T-helper 1 cell treated with Interleukin-12 subunit alpha and Interleukin-12 subunit beta and Interleukin-4 antibody, amounts not matched to agents 30 ng/mL and 1 ng/mL, for 36 hours (primary cell): ENCODE data around the gene BRF1. TPM values are rescaled to one million over a fixed set of nuclear protein-coding genes. Genes with fewer than 3 reads are reported as not detected.
"Not testable (repeated sequence)": the region's sequence is repeated elsewhere in the genome, so short reads cannot be mapped to it uniquely, and the experiment has no call there.

Experiments
- intact Hi-C: fragments of 100-400 bp; cut with micrococcal nuclease; formaldehyde crosslinking; loops from one replicate; pipeline ENCODE4 v1.15.1; 2024
- total RNA-seq: library from RNA; stranded (reverse); gene quantifications from 2 replicates; pipeline ENCODE4 v1.2.3, GENCODE V29; 2022

Gene BRF1
- total RNA-seq: 49.4 and 50.6 TPM in 2 replicates

GRCh38 chr14:105300542-105301102, at the start of gene BRF1:
Gene BRF1 (minus strand): TSS chr14:105301001. CDS start chr14:105300629, 372 bp downstream.
- intact Hi-C loops: loop anchor here (1.0 to 5.0 kb wide), 11 partner anchors 7 to 548 kb away; partner anchors contain the start of genes BTBD6, CDCA4, GPR132 and NUDT14

GRCh38 chr14:105349992-105350391, 49.2 kb upstream of the BRF1 start:
- intact Hi-C loops: no loop called here

- intact Hi-C loops: no loop called here
Measured at GRCh38 chr14:105348945-105349699, 48.3 kb upstream of the BRF1 start.

GRCh38 chr14:105348169-105348944, 47.6 kb upstream of the BRF1 start:
- intact Hi-C loops: no loop called here

GRCh38 chr14:105347587-105347968, 46.8 kb upstream of the BRF1 start:
- intact Hi-C loops: no loop called here

GRCh38 chr14:105346876-105347586, 46.2 kb upstream of the BRF1 start:
- intact Hi-C loops: no loop called here

GRCh38 chr14:105346200-105346533, 45.4 kb upstream of the BRF1 start:
- intact Hi-C loops: no loop called here

GRCh38 chr14:105343194-105343593, 42.4 kb upstream of the BRF1 start:
- intact Hi-C loops: no loop called here

- intact Hi-C loops: no loop called here
Measured at GRCh38 chr14:105340821-105341733, 40.3 kb upstream of the BRF1 start.

GRCh38 chr14:105337966-105338741, 37.4 kb upstream of the BRF1 start:
- intact Hi-C loops: no loop called here

GRCh38 chr14:105337433-105337832, 36.6 kb upstream of the BRF1 start:
- intact Hi-C loops: no loop called here

- intact Hi-C loops: no loop called here
Measured at GRCh38 chr14:105336477-105337287, 35.9 kb upstream of the BRF1 start.

- intact Hi-C loops: no loop called here
Measured at GRCh38 chr14:105335735-105336476, 35.1 kb upstream of the BRF1 start.

- intact Hi-C loops: not testable (repeated sequence)
Measured at GRCh38 chr14:105335231-105335542, 34.4 kb upstream of the BRF1 start.

- intact Hi-C loops: no loop called here
Measured at GRCh38 chr14:105334383-105335230, 33.8 kb upstream of the BRF1 start.

- intact Hi-C loops: no loop called here
Measured at GRCh38 chr14:105333613-105334364, 33.0 kb upstream of the BRF1 start.

- intact Hi-C loops: no loop called here
Measured at GRCh38 chr14:105333020-105333490, 32.3 kb upstream of the BRF1 start.
